Activated CD4-positive, alpha-beta T cell treated with anti-CD3 and anti-CD28 coated beads, Interleukin-2, amount 10 ng/mL, durations not matched to agents 24 days and 14 days (primary cell): ENCODE data around the gene CHST7. TPM values are rescaled to one million over a fixed set of nuclear protein-coding genes. Genes with fewer than 3 reads are reported as not detected.
A peak's percentile ranks its signal among the peaks of the same experiment; 100 is the strongest.

Source experiments
- DNase-seq: peaks from one replicate; pipeline ENCODE4 v3.0.0; 2022
- H3K27ac Mint-ChIP-seq: one replicate; pipeline ENCODE4 v1.8.0; 2022; ENCODE audit warnings: mild to moderate bottlenecking, mixed read lengths
- H3K27me3 Mint-ChIP-seq: one replicate; pipeline ENCODE4 v1.8.0; 2022; ENCODE audit warnings: mixed read lengths
- H3K36me3 Mint-ChIP-seq: one replicate; pipeline ENCODE4 v1.8.0; 2022; ENCODE audit warnings: low read depth, mild to moderate bottlenecking, mixed read lengths
- H3K4me1 Mint-ChIP-seq: one replicate; pipeline ENCODE4 v1.8.0; 2021; ENCODE audit warnings: mixed read lengths
- H3K4me3 Mint-ChIP-seq: one replicate; pipeline ENCODE4 v1.8.0; 2022; ENCODE audit warnings: mild to moderate bottlenecking, moderate library complexity, mixed read lengths
- H3K9me3 Mint-ChIP-seq: one replicate; pipeline ENCODE4 v1.8.0; 2021; ENCODE audit warnings: mixed read lengths
- intact Hi-C: fragments of 100-400 bp; cut with micrococcal nuclease; formaldehyde crosslinking; loops from one replicate; pipeline ENCODE4 v1.15.1; 2023
- total RNA-seq: library from RNA; stranded (reverse); gene quantifications from 2 replicates; pipeline ENCODE4 v1.2.3, GENCODE V29; 2022

Gene CHST7
- total RNA-seq, 1 donor from 2014 or later, result 6.9 TPM

- Mint-ChIP-seq H3K9me3 (no peaks in the 10 kb centered on the region), H3K27ac (peak overlapping the region; percentile 58), H3K4me1 (peaks cover 9% of the 10 kb centered on the region), H3K36me3 (peaks cover 32% of the 10 kb centered on the region), H3K27me3 (no peaks in the 10 kb centered on the region), H3K4me3 (no peak overlapping the region)
- intact Hi-C loops, result no loop called here
- no peak for DNase-seq
Measured at GRCh38 chrX:46601283-46601682, 27.7 kb downstream of the CHST7 start.

DNA sequence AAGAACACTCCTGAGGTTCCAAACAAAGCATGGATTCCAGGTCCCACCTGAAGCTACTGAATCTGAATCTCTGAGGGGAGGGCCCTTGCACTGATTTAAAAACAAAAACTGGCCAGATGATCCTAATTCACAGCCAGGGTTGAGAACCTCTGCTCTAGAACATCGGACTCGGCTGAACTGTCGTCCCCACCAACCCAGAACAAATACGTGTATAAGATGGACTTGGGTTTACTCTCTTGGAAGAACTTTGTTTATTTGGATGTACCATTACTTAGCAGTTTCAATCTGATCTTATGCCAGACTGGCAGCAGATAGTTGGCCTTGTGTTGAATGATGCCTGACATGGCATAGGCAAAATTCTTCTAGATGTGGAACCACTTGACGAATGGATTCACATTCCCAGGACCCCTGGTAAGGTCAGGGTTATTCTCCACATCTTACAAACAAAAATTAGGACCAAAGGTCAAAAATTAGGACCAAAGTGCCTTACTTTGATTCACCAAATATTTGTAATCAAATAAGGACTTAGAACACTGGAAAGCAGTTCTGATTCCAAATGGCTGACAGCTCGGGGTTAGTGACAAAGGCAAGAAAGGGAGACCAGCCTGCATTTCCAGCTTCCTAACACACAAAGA, 29.0 kb downstream of the CHST7 start:
- DNase-seq, result no peak
- intact Hi-C loops, result no loop called here
- Mint-ChIP-seq H3K9me3 (no peaks in the 10 kb centered on the region), H3K4me1 (peaks cover 13% of the 10 kb centered on the region), H3K27ac (no peak overlapping the region), H3K36me3 (peaks cover 37% of the 10 kb centered on the region), H3K27me3 (no peaks in the 10 kb centered on the region), H3K4me3 (no peak overlapping the region)

DNA sequence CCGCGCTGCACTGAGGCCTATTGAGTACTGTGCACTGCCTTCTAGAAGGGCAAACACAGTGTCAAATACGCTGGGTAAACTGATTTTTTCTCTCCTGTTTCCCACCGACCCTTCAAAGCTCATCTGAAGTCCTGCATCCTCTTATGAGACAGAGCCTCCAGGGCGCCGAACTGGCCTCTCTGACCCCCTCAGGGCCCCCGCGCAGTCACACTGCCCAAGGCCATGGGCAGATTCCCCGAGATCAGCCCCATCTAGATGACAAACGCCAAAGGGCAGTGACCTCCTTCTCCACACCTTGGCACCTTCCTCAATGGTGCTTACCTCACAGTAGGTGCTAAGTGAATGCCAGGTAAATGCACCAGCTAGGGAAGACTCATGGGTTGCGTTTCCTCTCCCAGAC, 34.4 kb downstream of the CHST7 start:
- no peak overlapping the region for H3K27ac Mint-ChIP-seq
- DNase-seq, result no peak
- H3K4me1 Mint-ChIP-seq, result peaks cover 35% of the 10 kb centered on the region
- H3K27me3 Mint-ChIP-seq, result no peaks in the 10 kb centered on the region
- peaks cover 25% of the 10 kb centered on the region for H3K36me3 Mint-ChIP-seq
- no peaks in the 10 kb centered on the region for H3K9me3 Mint-ChIP-seq
- intact Hi-C loops, result no loop called here
- no peak overlapping the region for H3K4me3 Mint-ChIP-seq

GRCh38 chrX:46610070-46610658, 36.6 kb downstream of the CHST7 start:
- H3K27ac Mint-ChIP-seq, result peak overlapping the region; percentile 48
- intact Hi-C loops, result loop anchor here (2.0 kb wide), 3 partner anchors 19 to 37 kb away; partner anchors contain the start of gene CHST7
- H3K9me3 Mint-ChIP-seq, result no peaks in the 10 kb centered on the region
- no peaks in the 10 kb centered on the region for H3K27me3 Mint-ChIP-seq
- peak overlapping the region; percentile 37 for H3K4me3 Mint-ChIP-seq
- H3K4me1 Mint-ChIP-seq, result peaks cover 39% of the 10 kb centered on the region
- peak; percentile 60 for DNase-seq
- H3K36me3 Mint-ChIP-seq, result peaks cover 36% of the 10 kb centered on the region

DNA sequence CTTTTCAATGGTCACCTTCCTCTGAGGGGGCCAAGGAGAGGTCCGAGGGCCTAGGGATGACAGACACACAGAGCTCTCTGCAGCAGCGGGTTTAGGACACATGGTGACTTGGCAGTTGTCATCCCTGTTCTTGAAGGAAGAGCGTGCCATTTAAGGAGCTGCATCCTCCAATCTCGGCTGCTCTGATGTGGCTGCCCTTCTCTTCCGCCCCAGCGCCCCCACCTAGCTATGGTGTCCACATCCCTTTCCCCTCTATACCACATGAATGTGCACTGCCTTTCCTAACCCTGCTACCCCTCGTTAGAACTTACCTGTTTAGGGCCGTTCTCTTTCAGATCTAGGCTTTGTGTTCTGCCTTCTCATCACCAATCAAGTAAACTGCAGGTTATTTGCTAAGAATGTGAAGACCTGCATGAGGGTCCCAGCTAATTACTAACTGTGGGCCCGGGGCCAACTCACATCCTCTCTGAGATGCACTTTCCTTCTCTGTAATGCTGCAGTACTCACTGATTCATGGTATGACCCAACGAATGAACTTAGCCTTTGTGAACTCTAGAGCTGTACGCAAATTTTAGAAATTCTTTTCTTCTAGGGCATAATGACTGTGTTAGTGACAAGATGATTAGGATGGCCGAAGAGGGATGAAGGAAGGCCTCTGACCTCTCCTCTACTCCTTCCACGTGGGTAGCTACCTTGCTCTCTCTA, 38.2 kb downstream of the CHST7 start:
- peak; percentile 85 for DNase-seq
- Mint-ChIP-seq H3K36me3 (peaks cover 40% of the 10 kb centered on the region), H3K27ac (peak overlapping the region; percentile 73), H3K27me3 (no peaks in the 10 kb centered on the region), H3K9me3 (no peaks in the 10 kb centered on the region), H3K4me1 (peaks cover 39% of the 10 kb centered on the region), H3K4me3 (peak overlapping the region; percentile 64)
- intact Hi-C loops, result loop anchor here (2.0 kb wide), 3 partner anchors 17 to 39 kb away; partner anchors contain the start of gene CHST7

DNA sequence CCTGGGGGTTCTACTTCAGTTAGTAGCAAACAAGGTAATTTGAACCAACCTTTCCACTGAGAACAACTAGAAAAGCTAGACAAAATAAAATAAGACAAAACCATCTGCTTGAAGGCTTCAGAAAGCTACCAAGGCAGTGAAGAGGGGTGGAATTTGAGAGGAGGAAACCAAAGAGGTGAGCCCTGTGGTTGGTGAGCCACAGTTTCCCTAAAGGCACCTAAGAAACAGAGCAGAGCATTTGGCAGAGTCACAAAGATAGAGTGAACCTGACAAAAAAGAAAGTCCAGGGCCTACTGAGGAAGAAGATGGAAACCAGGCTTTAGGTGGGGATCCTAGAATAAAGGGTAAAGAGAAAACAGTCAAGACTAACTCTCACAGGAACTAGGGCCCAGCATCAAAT, 44.3 kb downstream of the CHST7 start:
- Mint-ChIP-seq H3K27me3 (no peaks in the 10 kb centered on the region), H3K27ac (peak overlapping the region; percentile 72), H3K4me3 (peak overlapping the region; percentile 41), H3K9me3 (no peaks in the 10 kb centered on the region), H3K36me3 (peaks cover 71% of the 10 kb centered on the region), H3K4me1 (peaks cover 21% of the 10 kb centered on the region)
- DNase-seq, result peak; percentile 70
- intact Hi-C loops, result no loop called here

DNA sequence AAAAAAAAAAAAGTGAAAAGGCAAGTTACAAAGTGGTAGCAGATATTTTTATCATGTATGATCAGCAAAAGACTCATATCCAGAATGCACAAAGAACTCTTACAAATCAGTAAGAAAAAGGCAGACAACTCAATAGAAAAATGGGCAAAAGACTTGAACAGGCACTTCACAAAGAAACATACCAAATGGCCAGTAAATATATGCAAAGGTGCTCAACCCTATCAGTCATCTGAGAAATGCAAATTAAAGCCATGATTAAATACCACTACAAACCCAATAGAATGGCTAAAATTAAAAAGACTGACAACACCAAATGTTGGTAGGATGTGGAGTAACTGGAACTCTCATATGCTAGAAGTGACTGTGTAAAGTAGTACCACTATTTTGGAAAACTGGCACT, 45.4 kb downstream of the CHST7 start:
- peak overlapping the region; percentile 53 for H3K27ac Mint-ChIP-seq
- H3K36me3 Mint-ChIP-seq, result peaks cover 65% of the 10 kb centered on the region
- no peaks in the 10 kb centered on the region for H3K9me3 Mint-ChIP-seq
- no peak overlapping the region for H3K4me3 Mint-ChIP-seq
- DNase-seq, result no peak
- no peaks in the 10 kb centered on the region for H3K27me3 Mint-ChIP-seq
- peaks cover 14% of the 10 kb centered on the region for H3K4me1 Mint-ChIP-seq
- intact Hi-C loops, result no loop called here

DNA sequence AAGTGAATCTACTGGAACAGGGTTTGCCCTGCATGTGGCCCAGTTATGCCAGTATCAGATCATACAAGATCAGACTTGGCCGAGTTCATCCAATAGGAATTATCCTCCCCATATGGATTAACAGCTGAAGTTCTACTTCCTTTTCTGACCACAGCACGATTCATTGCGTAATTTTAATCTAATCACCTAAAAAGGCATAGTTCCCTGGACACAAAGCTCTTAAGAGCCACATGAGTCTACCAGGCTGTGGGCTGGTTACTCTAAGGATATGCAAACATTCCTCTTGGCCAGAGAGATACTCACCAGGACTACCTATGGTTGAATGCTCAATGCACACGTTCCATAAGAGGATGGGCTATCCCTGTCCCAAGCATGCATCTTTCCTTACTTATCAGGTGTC, 46.9 kb downstream of the CHST7 start:
- Mint-ChIP-seq H3K9me3 (no peaks in the 10 kb centered on the region), H3K4me1 (peaks cover 12% of the 10 kb centered on the region), H3K27ac (no peak overlapping the region), H3K27me3 (no peaks in the 10 kb centered on the region), H3K36me3 (peaks cover 56% of the 10 kb centered on the region), H3K4me3 (no peak overlapping the region)
- intact Hi-C loops, result loop anchor here (10.0 kb wide), 1 partner anchor 174 kb away; no protein-coding TSS in a partner anchor
- DNase-seq, result no peak

GRCh38 chrX:46621572-46621971, 48.0 kb downstream of the CHST7 start:
- H3K27me3 Mint-ChIP-seq, result no peaks in the 10 kb centered on the region
- peaks cover 13% of the 10 kb centered on the region for H3K4me1 Mint-ChIP-seq
- no peak overlapping the region for H3K27ac Mint-ChIP-seq
- peaks cover 54% of the 10 kb centered on the region for H3K36me3 Mint-ChIP-seq
- no peaks in the 10 kb centered on the region for H3K9me3 Mint-ChIP-seq
- no peak overlapping the region for H3K4me3 Mint-ChIP-seq
- intact Hi-C loops, result loop anchor here (10.0 kb wide), 1 partner anchor 173 kb away; no protein-coding TSS in a partner anchor
- no peak for DNase-seq

GRCh38 chrX:46624090-46624786, 50.7 kb downstream of the CHST7 start:
- H3K36me3 Mint-ChIP-seq, result peaks cover 40% of the 10 kb centered on the region
- peaks cover 19% of the 10 kb centered on the region for H3K4me1 Mint-ChIP-seq
- H3K9me3 Mint-ChIP-seq, result no peaks in the 10 kb centered on the region
- no peak overlapping the region for H3K27ac Mint-ChIP-seq
- no peak overlapping the region for H3K4me3 Mint-ChIP-seq
- H3K27me3 Mint-ChIP-seq, result no peaks in the 10 kb centered on the region
- no peak for DNase-seq
- intact Hi-C loops, result loop anchor here (10.0 kb wide), 1 partner anchor 171 kb away; no protein-coding TSS in a partner anchor

- Mint-ChIP-seq H3K4me1 (peaks cover 20% of the 10 kb centered on the region), H3K27me3 (no peaks in the 10 kb centered on the region), H3K9me3 (no peaks in the 10 kb centered on the region), H3K27ac (peak overlapping the region; percentile 94), H3K36me3 (peaks cover 39% of the 10 kb centered on the region), H3K4me3 (peak overlapping the region; percentile 21)
- peak; percentile 70 for DNase-seq
- intact Hi-C loops, result loop anchor here (10.0 kb wide), 1 partner anchor 168 kb away; no protein-coding TSS in a partner anchor
Measured at GRCh38 chrX:46626566-46626965, 53.0 kb downstream of the CHST7 start.

GRCh38 chrX:46627062-46627461, 53.5 kb downstream of the CHST7 start:
- intact Hi-C loops, result loop anchor here (10.0 kb wide), 1 partner anchor 168 kb away; no protein-coding TSS in a partner anchor
- Mint-ChIP-seq H3K27me3 (no peaks in the 10 kb centered on the region), H3K4me1 (peaks cover 20% of the 10 kb centered on the region), H3K9me3 (no peaks in the 10 kb centered on the region), H3K27ac (peak overlapping the region; percentile 94), H3K36me3 (peaks cover 40% of the 10 kb centered on the region), H3K4me3 (peak overlapping the region; percentile 55)
- no peak for DNase-seq

- H3K9me3 Mint-ChIP-seq, result no peaks in the 10 kb centered on the region
- H3K4me1 Mint-ChIP-seq, result peaks cover 20% of the 10 kb centered on the region
- peak; percentile 63 for DNase-seq
- peak overlapping the region; percentile 94 for H3K27ac Mint-ChIP-seq
- peak overlapping the region; percentile 67 for H3K4me3 Mint-ChIP-seq
- peaks cover 36% of the 10 kb centered on the region for H3K36me3 Mint-ChIP-seq
- intact Hi-C loops, result loop anchor here (2.0 to 10.0 kb wide), 4 partner anchors 17 to 167 kb away; partner anchors contain the start of gene CHST7
- H3K27me3 Mint-ChIP-seq, result no peaks in the 10 kb centered on the region
Measured at GRCh38 chrX:46627711-46628419, 54.3 kb downstream of the CHST7 start.
